Gastrocnemius medialis (tissue), 4 donors: ENCODE measurements around the gene FBXO9. TPM values are rescaled to one million over a fixed set of nuclear protein-coding genes. Genes with fewer than 3 reads are reported as not detected.

ENCODE experiments used
- ATAC-seq, 2 donors: fragments of 150-250 bp; one replicate each; pipeline ENCODE4 v1.9.1; 2016
- DNase-seq, 2 donors: peaks; one replicate each; pipeline ENCODE4 v3.0.0-alpha.2; 2019
- H3K27ac ChIP-seq, 4 donors: fragments of 200-600 bp; sonication (generic); 1 replicate in 1 of 4; 2 replicates in 3 of 4; pipeline ENCODE4 v1.5.1; 2016 to 2018; ENCODE audit warnings: mild to moderate bottlenecking in 2 of 4, moderate library complexity in 1 of 4
- H3K27me3 ChIP-seq, 3 donors: fragments of 200-600 bp; sonication (generic) in 2 of 3; 1 replicate in 1 of 3; 2 replicates in 2 of 3; pipeline versions ENCODE4 v1.5.1 to v1.6.0; 2016 to 2019; ENCODE audit warnings: mild to moderate bottlenecking in 1 of 3, moderate library complexity in 1 of 3
- H3K36me3 ChIP-seq, 2 donors: fragments of 200-600 bp; sonication (generic) in 1 of 2; one replicate each; pipeline ENCODE4 v1.5.1; 2017 to 2018
- H3K4me1 ChIP-seq, 2 donors: fragments of 200-600 bp; sonication (generic) in 1 of 2; one replicate each; pipeline ENCODE4 v1.5.1; 2016 to 2017; ENCODE audit warnings: mild to moderate bottlenecking in 2 of 2
- H3K4me3 ChIP-seq, 4 donors: fragments of 200-600 bp; sonication (generic) in 3 of 4; 1 replicate in 1 of 4; 2 replicates in 3 of 4; pipeline ENCODE4 v1.5.1; 2016 to 2019; ENCODE audit warnings: mild to moderate bottlenecking in 2 of 4
- H3K9me3 ChIP-seq, 3 donors: fragments of 200-600 bp; sonication (generic) in 2 of 3; 1 replicate in 1 of 3; 2 replicates in 2 of 3; pipeline ENCODE4 v1.5.1; 2016 to 2019
- POLR2A ChIP-seq, 2 donors: fragments of 450-650 bp; IDR thresholded peaks; one replicate each; pipeline ENCODE4 v1.6.1; 2017; ENCODE audit warnings: antibody characterized with exemption in 2 of 2, mild to moderate bottlenecking in 2 of 2, moderate library complexity in 2 of 2
- in situ Hi-C, 4 donors: fragments of 200-750 bp; cut with MboI; loops; one replicate each; pipeline versions ENCODE4 v1.15.0 to v1.8.0; 2017; ENCODE audit warnings: low sequenced_read_pairs in 4 of 4
- intact Hi-C: fragments of 100-400 bp; cut with DNase I; formaldehyde crosslinking; loops from one replicate; pipeline ENCODE4 v1.15.1; 2023; ENCODE audit warnings: low total_unique reads
- total RNA-seq, 4 donors: library from RNA; depleted of rRNA; stranded (reverse); fragments of >200 nt; gene quantifications; one replicate each; pipeline versions ENCODE4 v1.1.0 to v1.2.3, GENCODE V29; 2016
- TF ChIP-seq, protein P1 (sequence below), 5 experiments: fragments of 450-650 bp in 3 of 5; fragments of 200-600 bp in 2 of 5; sonication (generic) in 2 of 5; IDR thresholded peaks in 4 of 5; conservative IDR thresholded peaks in 1 of 5; 1 replicate in 4 of 5; 2 replicates in 1 of 5; pipeline ENCODE4 v1.5.1; 2016 to 2019; ENCODE audit warnings: antibody characterized with exemption in 5 of 5, mild to moderate bottlenecking in 3 of 5, moderate library complexity in 3 of 5

Gene FBXO9
- total RNA-seq, 4 donors from 2014 or later = 16.6 to 20.2 (median 19.6) TPM

DNA sequence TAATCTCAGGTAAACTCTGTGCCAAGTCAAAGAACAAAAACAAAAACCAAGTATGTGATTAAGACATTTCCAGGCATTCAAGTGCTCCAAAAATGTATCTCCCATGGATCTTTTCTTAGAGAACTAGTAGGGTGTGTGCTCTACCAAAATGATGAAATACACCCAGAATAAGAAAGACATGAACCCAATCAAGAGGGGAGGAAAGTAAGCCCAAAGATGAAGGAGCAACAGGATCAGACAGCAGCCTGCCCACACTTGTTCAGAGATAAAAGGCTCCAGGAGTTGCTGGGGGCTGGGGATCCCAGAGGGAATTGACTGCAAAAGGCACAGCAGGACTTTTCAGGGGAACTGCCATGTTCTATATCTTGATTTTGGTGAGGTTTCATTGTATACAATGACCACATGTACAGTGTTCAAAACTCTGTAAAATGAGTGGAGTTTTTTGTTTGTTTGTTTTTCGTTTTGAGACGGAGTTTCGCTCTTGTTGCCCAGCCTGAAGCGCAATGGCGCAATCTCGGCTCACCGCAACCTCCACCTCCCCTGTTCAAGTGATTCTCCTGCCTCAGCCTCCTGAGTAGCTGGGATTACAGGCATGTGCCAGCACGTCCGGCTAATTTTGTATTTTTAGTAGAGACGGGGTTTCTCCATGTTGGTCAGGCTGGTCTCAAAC, 59.1 kb downstream of the FBXO9 start:
- H3K4me1 ChIP-seq = no peaks in the 10 kb centered on the region
- no peak overlapping the region for H3K27ac ChIP-seq
- in situ Hi-C loops (no loop called here), intact Hi-C loops (no loop called here)
- H3K9me3 ChIP-seq = no peaks in the 10 kb centered on the region
- H3K36me3 ChIP-seq = no peaks in the 10 kb centered on the region
- H3K4me3 ChIP-seq = no peak overlapping the region
- H3K27me3 ChIP-seq = no peaks in the 10 kb centered on the region
- no peak for ATAC-seq
- TF ChIP-seq POLR2A (IDR thresholded peaks at IDR 0.05) = no peak
- TF ChIP-seq, protein P1, sequence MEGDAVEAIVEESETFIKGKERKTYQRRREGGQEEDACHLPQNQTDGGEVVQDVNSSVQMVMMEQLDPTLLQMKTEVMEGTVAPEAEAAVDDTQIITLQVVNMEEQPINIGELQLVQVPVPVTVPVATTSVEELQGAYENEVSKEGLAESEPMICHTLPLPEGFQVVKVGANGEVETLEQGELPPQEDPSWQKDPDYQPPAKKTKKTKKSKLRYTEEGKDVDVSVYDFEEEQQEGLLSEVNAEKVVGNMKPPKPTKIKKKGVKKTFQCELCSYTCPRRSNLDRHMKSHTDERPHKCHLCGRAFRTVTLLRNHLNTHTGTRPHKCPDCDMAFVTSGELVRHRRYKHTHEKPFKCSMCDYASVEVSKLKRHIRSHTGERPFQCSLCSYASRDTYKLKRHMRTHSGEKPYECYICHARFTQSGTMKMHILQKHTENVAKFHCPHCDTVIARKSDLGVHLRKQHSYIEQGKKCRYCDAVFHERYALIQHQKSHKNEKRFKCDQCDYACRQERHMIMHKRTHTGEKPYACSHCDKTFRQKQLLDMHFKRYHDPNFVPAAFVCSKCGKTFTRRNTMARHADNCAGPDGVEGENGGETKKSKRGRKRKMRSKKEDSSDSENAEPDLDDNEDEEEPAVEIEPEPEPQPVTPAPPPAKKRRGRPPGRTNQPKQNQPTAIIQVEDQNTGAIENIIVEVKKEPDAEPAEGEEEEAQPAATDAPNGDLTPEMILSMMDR (IDR thresholded peaks at IDR 0.05 in 4 of 5, conservative IDR thresholded peaks at IDR 0.05 in 1 of 5) = no peak
- DNase-seq = no peak

DNA sequence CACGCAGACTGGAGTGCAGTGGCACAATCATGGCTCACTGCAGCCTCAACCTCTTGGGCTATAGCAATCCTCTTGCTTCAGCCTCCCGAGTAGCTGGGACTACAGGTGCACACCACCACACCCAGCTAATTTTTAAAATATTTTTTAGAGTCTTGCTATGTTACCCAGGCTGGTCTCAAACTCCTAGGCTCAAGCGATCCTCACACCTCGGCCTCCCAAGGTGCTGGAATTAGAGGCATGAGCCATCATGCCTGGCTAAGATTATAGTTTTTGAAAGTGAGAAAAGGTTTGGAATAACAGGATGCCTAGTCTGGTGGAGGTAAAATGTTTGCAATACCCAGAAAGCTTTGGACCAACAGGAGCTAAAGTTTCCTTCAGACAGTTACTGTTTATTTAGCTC, 60.1 kb downstream of the FBXO9 start:
- Histone ChIP-seq H3K4me1 (no peaks in the 10 kb centered on the region), H3K9me3 (no peaks in the 10 kb centered on the region), H3K27me3 (no peaks in the 10 kb centered on the region), H3K36me3 (no peaks in the 10 kb centered on the region), H3K4me3 (no peak overlapping the region), H3K27ac (no peak overlapping the region)
- in situ Hi-C loops (no loop called here), intact Hi-C loops (no loop called here)
- DNase-seq (no peak), ATAC-seq (no peak)
- TF ChIP-seq, protein P1 (IDR thresholded peaks at IDR 0.05 in 4 of 5, conservative IDR thresholded peaks at IDR 0.05 in 1 of 5) = no peak
- no peak for TF ChIP-seq POLR2A (IDR thresholded peaks at IDR 0.05)

DNA sequence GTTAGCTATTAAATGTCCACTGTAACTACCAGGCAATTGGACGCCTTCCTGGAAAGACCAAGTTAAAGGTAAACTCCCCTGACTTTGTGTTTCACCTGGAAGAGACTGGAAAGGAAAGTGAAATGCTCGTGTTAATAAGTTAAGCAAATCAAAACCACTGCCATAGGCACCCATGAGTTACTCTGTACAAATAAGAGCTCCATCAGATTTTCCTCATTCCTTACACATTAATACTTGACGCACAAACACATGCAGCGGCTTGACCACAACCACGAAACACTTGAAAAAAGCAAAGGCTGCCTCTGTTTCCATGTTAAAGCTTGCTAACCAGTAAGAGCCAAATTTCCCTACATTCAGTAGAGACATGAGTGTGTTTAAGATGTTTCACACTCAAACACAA, 63.6 kb downstream of the FBXO9 start:
- no peak for DNase-seq
- TF ChIP-seq POLR2A (IDR thresholded peaks at IDR 0.05) = no peak
- TF ChIP-seq, protein P1 (IDR thresholded peaks at IDR 0.05 in 4 of 5, conservative IDR thresholded peaks at IDR 0.05 in 1 of 5) = no peak
- in situ Hi-C loops (no loop called here), intact Hi-C loops (no loop called here)
- no peaks in the 10 kb centered on the region for H3K4me1 ChIP-seq
- peaks cover 0 to 3% (median 0%) of the 10 kb centered on the region in 3 donors for H3K27me3 ChIP-seq
- H3K36me3 ChIP-seq = no peaks in the 10 kb centered on the region
- no peak for ATAC-seq
- H3K9me3 ChIP-seq = no peaks in the 10 kb centered on the region
- no peak overlapping the region for H3K4me3 ChIP-seq
- no peak overlapping the region for H3K27ac ChIP-seq

DNA sequence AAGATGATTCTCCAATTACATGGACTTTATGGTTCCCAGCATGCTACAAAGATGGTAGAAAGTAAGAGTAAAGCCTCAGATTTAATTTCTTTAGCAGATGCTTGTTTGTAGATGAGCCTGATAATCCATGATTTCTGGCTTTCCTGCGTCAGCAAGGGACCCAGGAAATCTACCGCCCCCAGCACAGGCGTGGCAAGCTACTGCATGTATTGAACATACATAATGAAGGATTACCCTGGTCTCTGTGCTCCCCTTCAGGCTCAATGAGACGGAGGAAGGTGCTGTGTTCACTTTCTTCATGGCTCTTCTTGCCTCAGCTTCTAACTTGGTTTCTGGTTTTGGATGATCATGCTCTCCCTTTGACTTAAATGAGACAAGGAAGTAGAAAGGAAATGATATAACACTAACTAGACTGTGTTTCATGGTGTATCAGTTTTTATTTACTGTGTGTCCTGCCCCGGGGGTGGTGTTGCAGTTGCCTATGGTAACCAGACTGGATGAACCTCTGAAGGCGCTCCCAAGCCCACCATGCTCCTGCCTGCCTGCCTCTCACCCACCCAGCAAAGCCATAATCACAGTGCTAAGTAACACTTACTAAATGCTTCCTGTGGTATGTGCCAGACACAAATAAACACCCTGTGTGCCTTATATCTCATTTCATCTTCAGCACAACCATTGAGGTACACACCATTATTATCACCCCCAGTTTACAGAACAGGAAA, 65.5 kb downstream of the FBXO9 start:
- no peaks in the 10 kb centered on the region for H3K9me3 ChIP-seq
- H3K4me1 ChIP-seq = no peaks in the 10 kb centered on the region
- no peak overlapping the region for H3K27ac ChIP-seq
- no peak for ATAC-seq
- no peak overlapping the region for H3K4me3 ChIP-seq
- no peak for DNase-seq
- peaks cover 0 to 3% (median 0%) of the 10 kb centered on the region in 3 donors for H3K27me3 ChIP-seq
- TF ChIP-seq, protein P1 (IDR thresholded peaks at IDR 0.05 in 4 of 5, conservative IDR thresholded peaks at IDR 0.05 in 1 of 5) = no peak
- TF ChIP-seq POLR2A (IDR thresholded peaks at IDR 0.05) = no peak
- H3K36me3 ChIP-seq = no peaks in the 10 kb centered on the region
- in situ Hi-C loops = no loop called here
- intact Hi-C loops = no loop called here
